MM.1S (cell line): ENCODE data around the gene LITAF.

ENCODE experiments used
- EZH2 ChIP-seq: fragments of 300-600 bp; sonication (generic); optimal IDR thresholded peaks from 2 replicates; pipeline ENCODE3; 2017; ENCODE audit warnings: low read depth, mild to moderate bottlenecking, antibody characterized with exemption, low read length, mixed read lengths
- TF ChIP-seq, protein P1 (sequence below): fragments of 300-600 bp; sonication (generic); IDR thresholded peaks from 2 replicates; pipeline ENCODE4 v1.5.1; 2016; ENCODE audit warnings: antibody characterized with exemption, low read length, mixed read lengths

DNA sequence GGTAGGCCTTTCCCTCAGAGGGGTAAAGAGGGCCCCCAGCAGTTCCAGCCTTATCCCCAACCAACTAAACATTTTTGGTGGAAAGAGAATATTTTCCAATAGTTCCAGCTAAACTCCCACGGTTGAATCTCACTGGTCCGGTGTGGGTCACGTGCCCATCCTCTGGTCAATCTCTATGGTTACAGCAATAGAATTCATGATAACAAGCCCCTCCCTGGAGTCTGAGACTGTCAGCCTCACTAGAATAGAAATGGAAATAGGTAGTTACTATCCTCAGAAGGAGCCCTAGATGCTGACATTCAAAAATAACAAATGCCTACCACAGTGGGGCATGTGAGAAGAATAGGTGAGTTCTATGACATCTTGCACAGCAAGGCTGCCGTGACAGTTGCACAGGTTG, 37.5 kb upstream of the LITAF start:
- TF ChIP-seq, protein P1, sequence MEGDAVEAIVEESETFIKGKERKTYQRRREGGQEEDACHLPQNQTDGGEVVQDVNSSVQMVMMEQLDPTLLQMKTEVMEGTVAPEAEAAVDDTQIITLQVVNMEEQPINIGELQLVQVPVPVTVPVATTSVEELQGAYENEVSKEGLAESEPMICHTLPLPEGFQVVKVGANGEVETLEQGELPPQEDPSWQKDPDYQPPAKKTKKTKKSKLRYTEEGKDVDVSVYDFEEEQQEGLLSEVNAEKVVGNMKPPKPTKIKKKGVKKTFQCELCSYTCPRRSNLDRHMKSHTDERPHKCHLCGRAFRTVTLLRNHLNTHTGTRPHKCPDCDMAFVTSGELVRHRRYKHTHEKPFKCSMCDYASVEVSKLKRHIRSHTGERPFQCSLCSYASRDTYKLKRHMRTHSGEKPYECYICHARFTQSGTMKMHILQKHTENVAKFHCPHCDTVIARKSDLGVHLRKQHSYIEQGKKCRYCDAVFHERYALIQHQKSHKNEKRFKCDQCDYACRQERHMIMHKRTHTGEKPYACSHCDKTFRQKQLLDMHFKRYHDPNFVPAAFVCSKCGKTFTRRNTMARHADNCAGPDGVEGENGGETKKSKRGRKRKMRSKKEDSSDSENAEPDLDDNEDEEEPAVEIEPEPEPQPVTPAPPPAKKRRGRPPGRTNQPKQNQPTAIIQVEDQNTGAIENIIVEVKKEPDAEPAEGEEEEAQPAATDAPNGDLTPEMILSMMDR, result no peak
- TF ChIP-seq EZH2, result no peak
